Right lobe of liver (tissue), 6 donors: ENCODE data around the gene IL24. TPM values are rescaled to one million over a fixed set of nuclear protein-coding genes. Genes with fewer than 3 reads are reported as not detected.
"Not testable (repeated sequence)": the region's sequence is repeated elsewhere in the genome, so short reads cannot be mapped to it uniquely, and the experiment has no call there.

Source experiments
- ATAC-seq, 4 donors: fragments of 200-7000 bp; cut with Tn5 transposase; one replicate each; pipeline ENCODE4 v1.9.1; 2020; ENCODE audit warnings: mild to moderate bottlenecking in 4 of 4, moderate library complexity in 4 of 4
- DNase-seq, 3 donors: peaks; one replicate each; pipeline ENCODE4 v3.0.0-alpha.2; 2020
- H3K27ac ChIP-seq, 3 donors: fragments of 200-600 bp; one replicate each; pipeline ENCODE4 v1.8.0; 2022
- H3K27me3 ChIP-seq, 2 donors: fragments of 200-600 bp; one replicate each; pipeline ENCODE4 v1.8.0; 2022
- H3K36me3 ChIP-seq, 4 donors: fragments of 200-600 bp; sonication (generic) in 1 of 4; one replicate each; pipeline versions ENCODE4 v1.5.1 to v1.8.0; 2017 to 2022; ENCODE audit warnings: control low read depth in 1 of 4
- H3K4me1 ChIP-seq, 4 donors: fragments of 200-600 bp; sonication (generic) in 1 of 4; one replicate each; pipeline versions ENCODE4 v1.5.1 to v1.8.0; 2017 to 2022; ENCODE audit warnings: control low read depth in 1 of 4
- H3K4me3 ChIP-seq, 3 donors: fragments of 200-600 bp; one replicate each; pipeline ENCODE4 v1.8.0; 2022
- H3K9me3 ChIP-seq, 4 donors: fragments of 200-600 bp; sonication (generic) in 1 of 4; one replicate each; pipeline versions ENCODE4 v1.5.1 to v1.8.0; 2017 to 2022; ENCODE audit warnings: control low read depth in 1 of 4
- POLR2A ChIP-seq: fragments of 450-650 bp; IDR thresholded peaks from one replicate; pipeline ENCODE4 v1.6.1; 2017; ENCODE audit warnings: antibody characterized with exemption, mild to moderate bottlenecking
- WGBS: methylation state at CpG from one replicate; pipeline ENCODE4 v1.1.6; 2018; ENCODE audit warnings: low coverage, low lambda C conversion rate; ENCODE audit not compliant: insufficient coverage; ENCODE audit errors: missing lambda C conversion rate; 5-methylcytosine and 5-hydroxymethylcytosine counted together
- intact Hi-C, 2 donors: fragments of 100-400 bp; cut with DNase I; formaldehyde crosslinking; loops; one replicate each; pipeline versions ENCODE4 v1.11.2 to v1.14.1; 2022
- long read RNA-seq: library from polyadenylated mRNA; unstranded; transcript quantifications from one replicate; pipeline ENCODE4 v2.0.0, GENCODE V29; 2019
- total RNA-seq, 6 experiments: library from RNA; depleted of rRNA in 2 of 6; stranded (reverse); fragments of >200 nt in 2 of 6; fragmentation: NEBNext Ultra II Directional in 3 of 6; extraction: Animal tissue kit (Norgen Biotek cat#: 25700) in 3 of 6; gene quantifications; one replicate each; pipeline versions ENCODE4 v1.1.0 to v1.2.4, GENCODE V29; 2016 to 2023
- TF ChIP-seq, protein P1 (sequence below), 4 donors: fragments of 200-600 bp in 3 of 4; fragments of 450-650 bp in 1 of 4; IDR thresholded peaks; one replicate each; pipeline versions ENCODE4 v1.5.1 to v1.8.0; 2016 to 2022; ENCODE audit warnings: antibody characterized with exemption in 4 of 4, mild to moderate bottlenecking in 2 of 4
- donor health status: DM: no; HTN: yes; CAD: no.
- donor health status: DM: no; HTN: no; CAD: no.
- donor health status: DM: no; HTN: no; CAD: no.
- donor health status: DM: no; HTN: yes; CAD: no.
- donor health status: DM: no; HTN: yes; CAD: no.

The IL24 gene, protein sequence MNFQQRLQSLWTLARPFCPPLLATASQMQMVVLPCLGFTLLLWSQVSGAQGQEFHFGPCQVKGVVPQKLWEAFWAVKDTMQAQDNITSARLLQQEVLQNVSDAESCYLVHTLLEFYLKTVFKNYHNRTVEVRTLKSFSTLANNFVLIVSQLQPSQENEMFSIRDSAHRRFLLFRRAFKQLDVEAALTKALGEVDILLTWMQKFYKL
- not detected for total RNA-seq
- long read RNA-seq: 0 reads

DNA sequence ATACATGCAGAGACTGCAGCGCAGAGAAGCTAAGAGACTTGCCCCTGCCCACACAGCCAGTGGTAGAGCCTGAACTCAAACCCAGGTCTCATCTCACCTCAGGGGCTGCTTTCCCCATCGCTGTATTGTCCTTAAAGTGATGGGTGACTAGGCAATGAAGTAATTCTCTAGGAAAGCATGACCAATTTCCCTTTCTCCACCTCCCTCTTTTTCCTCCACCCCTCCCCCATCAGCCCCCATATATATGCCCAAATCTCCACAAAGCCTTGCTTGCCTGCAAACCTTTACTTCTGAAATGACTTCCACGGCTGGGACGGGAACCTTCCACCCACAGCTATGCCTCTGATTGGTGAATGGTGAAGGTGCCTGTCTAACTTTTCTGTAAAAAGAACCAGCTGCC lies at the start of gene IL24:
Gene IL24 (plus strand): TSS at position 269 of the 400 bp plus-strand sequence. CDS start 390 bp downstream, outside the sequence.
- no peak for ATAC-seq

DNA sequence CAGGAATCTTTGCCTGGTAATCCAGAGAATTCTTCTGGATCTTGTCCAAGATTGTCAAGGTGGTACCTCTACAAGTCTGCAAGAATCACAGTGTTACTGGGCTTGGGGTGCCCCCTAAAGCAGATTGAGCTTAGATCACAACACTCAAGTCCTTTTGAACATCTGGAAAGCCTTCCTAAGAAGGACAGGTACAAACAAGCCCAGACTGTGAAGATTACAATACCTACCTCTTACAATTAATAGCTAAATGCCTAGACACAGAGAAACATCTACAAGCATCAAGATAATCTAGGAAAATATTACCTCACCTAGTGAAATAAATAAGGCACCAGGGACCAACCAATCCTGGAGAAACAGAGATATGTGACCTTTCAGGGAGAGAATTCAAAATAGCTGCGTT lies 49.3 kb upstream of the IL24 start:
- Histone ChIP-seq H3K4me1 (no peaks in the 10 kb centered on the region), H3K27ac (no peak overlapping the region), H3K36me3 (no peaks in the 10 kb centered on the region), H3K9me3 (no peaks in the 10 kb centered on the region), H3K4me3 (no peak overlapping the region), H3K27me3 (no peaks in the 10 kb centered on the region)
- DNase-seq (no peak), ATAC-seq (no peak)
- TF ChIP-seq POLR2A: no peak
- TF ChIP-seq, protein P1, sequence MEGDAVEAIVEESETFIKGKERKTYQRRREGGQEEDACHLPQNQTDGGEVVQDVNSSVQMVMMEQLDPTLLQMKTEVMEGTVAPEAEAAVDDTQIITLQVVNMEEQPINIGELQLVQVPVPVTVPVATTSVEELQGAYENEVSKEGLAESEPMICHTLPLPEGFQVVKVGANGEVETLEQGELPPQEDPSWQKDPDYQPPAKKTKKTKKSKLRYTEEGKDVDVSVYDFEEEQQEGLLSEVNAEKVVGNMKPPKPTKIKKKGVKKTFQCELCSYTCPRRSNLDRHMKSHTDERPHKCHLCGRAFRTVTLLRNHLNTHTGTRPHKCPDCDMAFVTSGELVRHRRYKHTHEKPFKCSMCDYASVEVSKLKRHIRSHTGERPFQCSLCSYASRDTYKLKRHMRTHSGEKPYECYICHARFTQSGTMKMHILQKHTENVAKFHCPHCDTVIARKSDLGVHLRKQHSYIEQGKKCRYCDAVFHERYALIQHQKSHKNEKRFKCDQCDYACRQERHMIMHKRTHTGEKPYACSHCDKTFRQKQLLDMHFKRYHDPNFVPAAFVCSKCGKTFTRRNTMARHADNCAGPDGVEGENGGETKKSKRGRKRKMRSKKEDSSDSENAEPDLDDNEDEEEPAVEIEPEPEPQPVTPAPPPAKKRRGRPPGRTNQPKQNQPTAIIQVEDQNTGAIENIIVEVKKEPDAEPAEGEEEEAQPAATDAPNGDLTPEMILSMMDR (IDR thresholded peaks at IDR 0.05): no peak
- intact Hi-C loops: no loop called here
- 80% methylated on average over 1 of the region's 1 CpG for WGBS

More for the DNA sequence above, at the start of gene IL24:
- H3K27ac ChIP-seq: no peak within 1 kb of the TSS
- 69% methylated on average over 4 of the region's 4 CpGs for WGBS
- peaks cover 0 to 4% (median 0%) of the 10 kb centered on the region in 4 donors for H3K4me1 ChIP-seq
- no peaks in the 10 kb centered on the region for H3K9me3 ChIP-seq
- DNase-seq: no peak
- no peaks in the 10 kb centered on the region for H3K36me3 ChIP-seq
- no peak for TF ChIP-seq POLR2A
- TF ChIP-seq, protein P1 (IDR thresholded peaks at IDR 0.05): no peak
- no peak within 1 kb of the TSS for H3K4me3 ChIP-seq
- intact Hi-C loops: no loop called here
- H3K27me3 ChIP-seq: no peaks in the 10 kb centered on the region

GRCh38 chr1:206850401-206850800 lies 46.8 kb upstream of the IL24 start:
- no peak for ATAC-seq
- WGBS: 52% methylated on average over 2 of the region's 2 CpGs
- Histone ChIP-seq H3K4me1 (no peaks in the 10 kb centered on the region), H3K4me3 (no peak overlapping the region), H3K36me3 (no peaks in the 10 kb centered on the region), H3K27ac (no peak overlapping the region), H3K27me3 (no peaks in the 10 kb centered on the region), H3K9me3 (no peaks in the 10 kb centered on the region)
- DNase-seq: no peak
- intact Hi-C loops: no loop called here
- TF ChIP-seq, protein P1 (IDR thresholded peaks at IDR 0.05): no peak
- TF ChIP-seq POLR2A: no peak

DNA sequence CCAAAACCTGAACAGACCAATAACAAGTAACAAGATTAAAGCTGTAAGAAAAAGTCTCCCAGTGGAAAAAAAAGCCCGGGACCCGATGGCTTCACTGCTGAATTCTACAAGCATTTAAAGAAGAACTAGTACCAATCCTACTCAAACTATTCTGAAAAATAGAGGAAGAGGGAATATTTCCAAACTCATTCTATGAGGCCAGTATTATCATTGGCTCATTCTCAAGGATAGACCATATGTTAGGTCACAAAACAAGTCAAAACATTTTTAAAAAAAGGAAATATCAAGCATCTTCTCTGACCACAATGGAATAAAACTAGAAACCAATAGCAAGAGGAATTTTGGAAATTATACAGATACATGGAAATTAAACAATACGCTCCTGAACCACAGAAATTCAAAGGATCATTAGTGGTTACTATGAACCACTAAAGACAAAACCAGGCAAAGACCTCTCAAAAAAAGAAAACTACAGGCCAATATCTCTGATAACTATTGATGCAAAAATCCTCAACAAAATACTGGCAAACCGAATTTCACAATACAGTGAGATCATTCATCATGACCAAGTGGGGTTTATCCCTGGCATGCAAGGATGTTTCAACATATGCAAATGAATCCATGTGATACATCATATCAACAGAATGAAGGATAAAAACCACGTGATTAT lies 45.8 kb upstream of the IL24 start:
- Histone ChIP-seq H3K4me1 (no peaks in the 10 kb centered on the region), H3K9me3 (no peaks in the 10 kb centered on the region), H3K27me3 (no peaks in the 10 kb centered on the region), H3K27ac (no peak overlapping the region), H3K4me3 (no peak overlapping the region), H3K36me3 (no peaks in the 10 kb centered on the region)
- intact Hi-C loops: no loop called here
- TF ChIP-seq, protein P1 (IDR thresholded peaks at IDR 0.05): no peak
- TF ChIP-seq POLR2A: no peak
- 59% methylated on average over 5 of the region's 5 CpGs for WGBS
- DNase-seq (no peak), ATAC-seq (no peak)

- DNase-seq, H3K9me3 ChIP-seq, H3K36me3 ChIP-seq, H3K4me3 ChIP-seq, intact Hi-C loops, H3K4me1 ChIP-seq, ATAC-seq, H3K27ac ChIP-seq, H3K27me3 ChIP-seq: not testable (repeated sequence)
- 92% methylated on average over 2 of the region's 2 CpGs for WGBS
These were observed 44.6 kb upstream of the IL24 start for GRCh38 chr1:206852662-206853061.

DNA sequence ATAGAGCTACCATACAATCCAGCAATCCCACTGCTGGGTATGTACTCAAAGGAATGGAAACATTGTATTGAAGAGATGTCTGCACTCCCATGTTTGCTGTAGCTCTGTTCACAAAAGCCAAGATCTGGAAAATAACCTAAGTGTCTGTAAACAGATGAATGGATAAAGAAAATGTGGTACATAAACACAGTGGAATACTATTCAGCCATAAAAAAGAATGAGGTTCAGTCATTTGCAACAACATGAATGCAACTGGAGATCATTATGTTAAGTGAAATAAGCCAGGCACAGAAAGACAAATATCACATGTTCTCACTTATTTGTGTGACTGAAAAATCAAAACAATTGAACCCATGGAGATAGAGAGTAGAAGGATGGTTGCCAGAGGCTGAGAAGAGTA lies 43.5 kb upstream of the IL24 start:
- ATAC-seq, intact Hi-C loops: not testable (repeated sequence)

More for the DNA sequence above, 43.5 kb upstream of the IL24 start:
- H3K27ac ChIP-seq, H3K4me1 ChIP-seq, H3K4me3 ChIP-seq, DNase-seq, H3K27me3 ChIP-seq, H3K9me3 ChIP-seq, H3K36me3 ChIP-seq: not testable (repeated sequence)
